H9 (cell line): ENCODE results near the gene MCM3. TPM values are rescaled to one million over a fixed set of nuclear protein-coding genes. Genes with fewer than 3 reads are reported as not detected.

ENCODE experiments used
- DNase-seq: peaks from one replicate; pipeline ENCODE4 v3.0.0-alpha.2; 2017
- H2AFZ ChIP-seq: one replicate; pipeline ENCODE4 v1.6.1; 2013; ENCODE audit warnings: mild to moderate bottlenecking, low read length, control low read depth, moderate library complexity
- H2AK5ac ChIP-seq: 2 replicates; pipeline ENCODE4 v1.6.1; 2013; ENCODE audit warnings: low read length, control low read depth, mixed read lengths; ENCODE audit not compliant: insufficient read length
- H2BK120ac ChIP-seq: one replicate; pipeline ENCODE4 v1.6.1; 2013; ENCODE audit warnings: low read depth, mild to moderate bottlenecking, low read length, control low read depth, inconsistent platforms; ENCODE audit not compliant: poor library complexity, severe bottlenecking
- H2BK12ac ChIP-seq: 2 replicates; pipeline ENCODE4 v1.6.1; 2013; ENCODE audit warnings: low read length, control low read depth, mixed read lengths, low read depth; ENCODE audit not compliant: insufficient read length
- H2BK15ac ChIP-seq: 2 replicates; pipeline ENCODE4 v1.6.1; 2013; ENCODE audit warnings: low read depth, low read length, control low read depth
- H2BK20ac ChIP-seq: one replicate; pipeline ENCODE4 v1.6.1; 2013; ENCODE audit warnings: low read depth, mild to moderate bottlenecking, low read length, control low read depth, inconsistent platforms; ENCODE audit not compliant: poor library complexity, severe bottlenecking
- H2BK5ac ChIP-seq: 2 replicates; pipeline ENCODE4 v1.6.1; 2013; ENCODE audit warnings: low read length, control low read depth, mixed read lengths; ENCODE audit not compliant: insufficient read length
- H3K14ac ChIP-seq: 2 replicates; pipeline ENCODE4 v1.6.1; 2013; ENCODE audit warnings: low read length, control low read depth; ENCODE audit not compliant: insufficient read depth
- H3K18ac ChIP-seq: 2 replicates; pipeline ENCODE4 v1.6.1; 2013; ENCODE audit warnings: low read depth, mild to moderate bottlenecking, mixed read lengths, low read length, control low read depth; ENCODE audit not compliant: insufficient read length
- H3K23ac ChIP-seq: 2 replicates; pipeline ENCODE4 v1.6.1; 2013; ENCODE audit warnings: low read length, control low read depth, mixed read lengths, low read depth; ENCODE audit not compliant: insufficient read length
- H3K23me2 ChIP-seq: 2 replicates; pipeline ENCODE4 v1.6.1; 2013; ENCODE audit warnings: low read depth, mild to moderate bottlenecking, mixed read lengths, low read length, control low read depth; ENCODE audit not compliant: insufficient read length, poor library complexity, severe bottlenecking
- H3K27ac ChIP-seq: 2 replicates; pipeline ENCODE4 v1.5.1; 2013; ENCODE audit warnings: low read length, control low read depth, mixed read lengths, low read depth; ENCODE audit not compliant: insufficient read length
- H3K27me3 ChIP-seq: 2 replicates; pipeline ENCODE4 v1.6.1; 2013; ENCODE audit warnings: low read length, control low read depth, inconsistent platforms; ENCODE audit not compliant: insufficient read depth
- H3K4ac ChIP-seq: 2 replicates; pipeline ENCODE4 v1.6.1; 2013; ENCODE audit warnings: low read depth, mild to moderate bottlenecking, control low read depth, inconsistent platforms, low read length, moderate library complexity
- H3K4me1 ChIP-seq: 2 replicates; pipeline ENCODE4 v1.6.1; 2013; ENCODE audit warnings: low read length, control low read depth, inconsistent platforms; ENCODE audit not compliant: insufficient read depth
- H3K4me2 ChIP-seq: 2 replicates; pipeline ENCODE4 v1.6.1; 2013; ENCODE audit warnings: low read length, control low read depth, mixed read lengths; ENCODE audit not compliant: insufficient read length, insufficient read depth
- H3K56ac ChIP-seq: 2 replicates; pipeline ENCODE4 v1.6.1; 2013; ENCODE audit warnings: low read depth, mild to moderate bottlenecking, mixed read lengths, low read length, control low read depth; ENCODE audit not compliant: insufficient read length
- H3K79me1 ChIP-seq: 2 replicates; pipeline ENCODE4 v1.6.1; 2013; ENCODE audit warnings: low read depth, mild to moderate bottlenecking, moderate library complexity, low read length, control low read depth, inconsistent platforms; ENCODE audit not compliant: insufficient read depth, poor library complexity, severe bottlenecking
- H3K79me2 ChIP-seq: 2 replicates; pipeline ENCODE4 v1.6.1; 2013; ENCODE audit warnings: low read length, control low read depth, inconsistent platforms; ENCODE audit not compliant: insufficient read depth
- H3K9ac ChIP-seq: 2 replicates; pipeline ENCODE4 v1.6.1; 2013; ENCODE audit warnings: low read length, control low read depth, mixed read lengths; ENCODE audit not compliant: insufficient read length; ENCODE audit errors: extremely low read depth
- H3K9me3 ChIP-seq: one replicate; pipeline ENCODE4 v1.6.1; 2013; ENCODE audit warnings: low read depth, low read length, inconsistent platforms; ENCODE audit not compliant: control insufficient read depth
- H3T11ph ChIP-seq: one replicate; pipeline ENCODE4 v1.6.1; 2013; ENCODE audit warnings: mild to moderate bottlenecking, low read length, control low read depth, inconsistent platforms
- H4K20me1 ChIP-seq: one replicate; pipeline ENCODE4 v1.6.1; 2013; ENCODE audit not compliant: control insufficient read depth, insufficient read length, insufficient read depth
- H4K5ac ChIP-seq: 2 replicates; pipeline ENCODE4 v1.6.1; 2013; ENCODE audit warnings: low read depth, mild to moderate bottlenecking, mixed read lengths, low read length, control low read depth; ENCODE audit not compliant: insufficient read length
- H4K8ac ChIP-seq: replicated peaks from 2 replicates; pipeline ENCODE4 v1.6.1; 2013; ENCODE audit warnings: low read length, control low read depth, mixed read lengths, low read depth; ENCODE audit not compliant: insufficient read length
- H4K91ac ChIP-seq: 2 replicates; pipeline ENCODE4 v1.6.1; 2013; ENCODE audit warnings: low read depth, mild to moderate bottlenecking, moderate library complexity, mixed read lengths, low read length, control low read depth; ENCODE audit not compliant: insufficient read length
- H3K27ac Mint-ChIP-seq, 3 experiments: 2 replicates in 2 of 3; 3 replicates in 1 of 3; pipeline ENCODE4 v1.8.0; 2020 to 2021; ENCODE audit warnings: mixed read lengths in 3 of 3, mild to moderate bottlenecking in 1 of 3, moderate library complexity in 1 of 3
- H3K27me3 Mint-ChIP-seq: 2 replicates; pipeline ENCODE4 v1.8.0; 2021; ENCODE audit warnings: low read depth, mild to moderate bottlenecking, moderate library complexity, mixed read lengths
- H3K36me3 Mint-ChIP-seq, 3 experiments: 2 replicates in 2 of 3; 3 replicates in 1 of 3; pipeline ENCODE4 v1.8.0; 2020 to 2021; ENCODE audit warnings: low read depth in 3 of 3, mixed read lengths in 3 of 3; ENCODE audit not compliant: insufficient read depth in 1 of 3
- H3K4me1 Mint-ChIP-seq, 2 experiments: 2 replicates each; pipeline ENCODE4 v1.8.0; 2020; ENCODE audit warnings: mixed read lengths in 2 of 2
- H3K4me3 Mint-ChIP-seq, 2 experiments: 2 replicates in 1 of 2; 3 replicates in 1 of 2; pipeline ENCODE4 v1.8.0; 2020 to 2021; ENCODE audit warnings: mild to moderate bottlenecking in 2 of 2, mixed read lengths in 2 of 2, moderate library complexity in 1 of 2
- H3K9me3 Mint-ChIP-seq, 2 experiments: 2 replicates in 1 of 2; 3 replicates in 1 of 2; pipeline ENCODE4 v1.8.0; 2020; ENCODE audit warnings: mild to moderate bottlenecking in 2 of 2, mixed read lengths in 2 of 2, moderate library complexity in 1 of 2
- CTCF ChIP-seq: fragments of 200-600 bp; sonication (generic); conservative IDR thresholded peaks from 3 replicates; pipeline ENCODE4 v1.8.0; 2021; ENCODE audit warnings: antibody characterized with exemption, mild to moderate bottlenecking
- WGBS: extraction: QIAGEN DNeasy Blood & Tissue Kit; methylation state at CpG from one replicate; pipeline ENCODE4 v1.1.7; 2013; ENCODE audit warnings: missing lambda C conversion rate, low lambda C conversion rate, mixed read lengths; ENCODE audit not compliant: insufficient read length; ENCODE audit errors: extremely low coverage; 5-methylcytosine and 5-hydroxymethylcytosine counted together
- total RNA-seq: library from RNA; stranded (reverse); gene quantifications from 2 replicates; pipeline ENCODE4 v1.2.1, GENCODE V29; 2021

Gene MCM3
- total RNA-seq, 1 experiment from 2014 or later: 252 TPM

GRCh38 chr6:52221302-52221701, 63.2 kb downstream of the MCM3 start:
- Histone ChIP-seq H3K79me2 (no peaks in the 10 kb centered on the region), H2AFZ (no peak overlapping the region), H3K9ac (no peak overlapping the region), H3K4me2 (no peak overlapping the region), H3K14ac (no peak overlapping the region), H4K91ac (no peak overlapping the region), H4K20me1 (no peaks in the 10 kb centered on the region), H3K27ac (no peak overlapping the region), H4K5ac (no peak overlapping the region), H4K8ac (no peak overlapping the region), H2BK5ac (no peak overlapping the region), H3K79me1 (no peaks in the 10 kb centered on the region), H3K23ac (no peak overlapping the region), H2BK20ac (no peak overlapping the region), H3K23me2 (no peaks in the 10 kb centered on the region), H3T11ph (no peak overlapping the region), H3K18ac (no peak overlapping the region), H3K27me3 (no peaks in the 10 kb centered on the region), H3K4ac (no peak overlapping the region), H3K9me3 (no peaks in the 10 kb centered on the region), H2AK5ac (no peak overlapping the region), H3K4me1 (no peaks in the 10 kb centered on the region), H2BK120ac (no peak overlapping the region), H2BK15ac (no peak overlapping the region), H2BK12ac (no peak overlapping the region), H3K56ac (no peak overlapping the region)
- DNase-seq: no peak
- H3K36me3 Mint-ChIP-seq: no peaks in the 10 kb centered on the region
- no peaks in the 10 kb centered on the region; the same call in none of the 2 replicates for H3K27me3 Mint-ChIP-seq
- WGBS: no CpG with 5 or more reads among the region's 3 CpGs
- H3K27ac Mint-ChIP-seq: no peak overlapping the region
- H3K9me3 Mint-ChIP-seq: no peaks in the 10 kb centered on the region
- no peak overlapping the region for H3K4me3 Mint-ChIP-seq
- TF ChIP-seq CTCF: no peak
- H3K4me1 Mint-ChIP-seq: no peaks in the 10 kb centered on the region
